Left lung (tissue), 10 donors: Measurements from ENCODE around the gene PTGER3. TPM values are rescaled to one million over a fixed set of nuclear protein-coding genes. Genes with fewer than 3 reads are reported as not detected.

Experiments used
- ATAC-seq: fragments of 200-7000 bp; cut with Tn5 transposase; one replicate; pipeline ENCODE4 v1.9.1; 2020; ENCODE audit warnings: moderate library complexity
- DNase-seq, 4 donors: peaks; one replicate each; pipeline ENCODE4 v3.0.0-alpha.2; 2013 to 2020
- H3K27ac ChIP-seq, 2 donors: fragments of 200-600 bp; sonication (generic) in 1 of 2; one replicate each; pipeline versions ENCODE4 v1.5.0 to v1.8.0; 2020 to 2021
- H3K27me3 ChIP-seq, 2 donors: fragments of 200-600 bp; sonication (generic) in 1 of 2; one replicate each; pipeline versions ENCODE4 v1.5.0 to v1.8.0; 2020 to 2021
- H3K36me3 ChIP-seq, 2 donors: fragments of 200-600 bp; sonication (generic) in 1 of 2; one replicate each; pipeline versions ENCODE4 v1.5.0 to v1.8.0; 2020 to 2021
- H3K4me1 ChIP-seq, 2 donors: fragments of 200-600 bp; one replicate each; pipeline ENCODE4 v1.8.0; 2021
- H3K4me3 ChIP-seq, 2 donors: fragments of 200-600 bp; sonication (generic) in 1 of 2; one replicate each; pipeline versions ENCODE4 v1.5.0 to v1.8.0; 2020 to 2021; ENCODE audit warnings: mild to moderate bottlenecking in 1 of 2
- H3K9me3 ChIP-seq, 2 donors: fragments of 200-600 bp; sonication (generic) in 1 of 2; one replicate each; pipeline versions ENCODE4 v1.5.0 to v1.8.0; 2020 to 2021
- CTCF ChIP-seq, 2 donors: fragments of 200-600 bp; sonication (generic) in 1 of 2; IDR thresholded peaks; one replicate each; pipeline versions ENCODE4 v1.5.0 to v1.8.0; 2021; ENCODE audit warnings: antibody characterized with exemption in 2 of 2
- intact Hi-C, 2 donors: fragments of 100-400 bp; cut with DNase I; formaldehyde crosslinking; loops; one replicate each; pipeline versions ENCODE4 v1.11.2 to v1.14.2; 2022
- polyA plus RNA-seq, 6 donors: library from polyadenylated mRNA; unstranded; fragments of 120-200 nt; gene quantifications; one replicate each; pipeline ENCODE4 v1.2.1, GENCODE V29; 2013; ENCODE audit not compliant: insufficient read length in 6 of 6
- total RNA-seq, 2 donors: library from RNA; stranded (reverse); fragmentation: NEBNext Ultra II Directional; extraction: Animal tissue kit (Norgen Biotek cat#: 25700); gene quantifications; one replicate each; pipeline ENCODE4 v1.2.1, GENCODE V29; 2021
- donor health status: DM: no; HTN: yes; CAD: no.
- donor health status: DM: no; HTN: no; CAD: no.

PTGER3 gene
- total and polyA plus RNA-seq, 8 donors: 0.24 to 1.6 (median 0.45) TPM

DNA sequence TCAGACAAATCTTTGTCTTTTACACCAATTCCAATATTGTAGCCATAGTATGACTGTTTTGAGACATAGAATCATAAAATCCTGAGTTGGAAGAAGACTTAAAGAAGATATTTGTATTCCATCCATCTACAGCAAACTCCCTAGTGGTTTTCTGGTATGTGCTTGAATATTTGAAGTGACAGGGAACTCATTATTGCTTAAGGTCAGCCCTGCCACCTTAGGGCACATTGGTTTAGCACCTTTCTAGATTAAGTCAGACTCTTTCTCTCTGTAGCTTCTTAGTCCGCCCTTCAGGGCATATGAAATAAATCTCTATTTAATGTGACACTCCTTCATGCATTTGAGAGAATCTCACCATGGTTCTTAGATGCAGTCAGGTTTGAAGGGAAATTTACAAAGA lies 49.8 kb downstream of the PTGER3 start:
- TF ChIP-seq CTCF (IDR thresholded peaks at IDR 0.05): no peak
- H3K27ac ChIP-seq: no peak overlapping the region
- DNase-seq (no peak), ATAC-seq (no peak)
- intact Hi-C loops: no loop called here
- H3K4me3 ChIP-seq: no peak overlapping the region
- H3K36me3 ChIP-seq: no peaks in the 10 kb centered on the region
- no peaks in the 10 kb centered on the region for H3K9me3 ChIP-seq
- no peaks in the 10 kb centered on the region for H3K4me1 ChIP-seq
- no peaks in the 10 kb centered on the region for H3K27me3 ChIP-seq

DNA sequence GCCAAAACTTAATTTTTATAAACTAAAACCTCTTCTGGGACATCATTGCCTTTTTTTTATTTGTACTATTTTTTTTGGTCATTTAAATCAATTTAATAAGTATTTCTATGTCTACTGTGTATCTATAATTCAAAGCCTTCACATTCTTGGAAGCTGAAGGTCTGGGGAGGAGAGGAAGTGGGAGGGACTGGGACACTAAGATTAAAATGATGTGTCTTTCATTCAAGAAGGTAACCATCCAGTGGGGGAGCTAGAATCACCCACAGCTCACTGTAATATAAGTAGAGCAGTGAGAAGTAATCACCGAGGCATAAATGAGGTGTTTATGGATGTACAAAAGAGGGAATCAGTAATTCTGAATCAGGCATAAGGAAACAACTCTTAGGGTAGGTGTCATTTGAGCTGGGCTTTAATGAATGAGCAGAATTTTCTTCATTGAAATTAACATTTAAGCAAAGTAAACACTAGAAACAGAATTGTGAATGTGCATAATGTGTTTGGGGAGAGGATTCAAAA lies 52.8 kb downstream of the PTGER3 start:
- no peak overlapping the region for H3K27ac ChIP-seq
- TF ChIP-seq CTCF (IDR thresholded peaks at IDR 0.05): no peak
- DNase-seq (no peak), ATAC-seq (no peak)
- intact Hi-C loops: no loop called here
- H3K9me3 ChIP-seq: no peaks in the 10 kb centered on the region
- H3K4me3 ChIP-seq: no peak overlapping the region
- H3K27me3 ChIP-seq: no peaks in the 10 kb centered on the region
- H3K36me3 ChIP-seq: no peaks in the 10 kb centered on the region
- no peaks in the 10 kb centered on the region for H3K4me1 ChIP-seq

- no peak for TF ChIP-seq CTCF (IDR thresholded peaks at IDR 0.05)
- intact Hi-C loops: no loop called here
- ATAC-seq: no peak
- no peak for DNase-seq
- H3K27me3 ChIP-seq: no peaks in the 10 kb centered on the region
- H3K36me3 ChIP-seq: no peaks in the 10 kb centered on the region
- no peaks in the 10 kb centered on the region for H3K9me3 ChIP-seq
- H3K4me3 ChIP-seq: no peak overlapping the region
- no peaks in the 10 kb centered on the region for H3K4me1 ChIP-seq
- no peak overlapping the region for H3K27ac ChIP-seq
Measured at GRCh38 chr1:70993798-70994197, 53.8 kb downstream of the PTGER3 start.

DNA sequence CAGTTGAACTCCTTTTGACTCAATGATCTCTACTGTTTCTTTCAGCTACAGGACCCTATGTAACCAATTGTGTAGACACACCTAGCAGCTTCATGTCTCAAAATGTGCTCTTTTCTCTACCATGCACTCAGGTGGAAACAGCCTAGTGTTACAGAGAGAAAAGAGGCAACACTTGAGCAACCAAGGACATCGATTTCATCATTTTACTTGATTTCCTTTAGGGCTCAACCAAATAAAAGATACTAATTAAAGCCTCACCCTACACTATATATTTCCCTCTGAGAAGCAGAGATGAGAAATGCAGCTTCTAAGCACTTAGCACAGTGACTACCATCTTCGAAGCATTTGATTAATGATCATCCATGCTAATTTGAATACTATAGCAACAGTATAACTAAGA lies 55.1 kb downstream of the PTGER3 start:
- H3K27ac ChIP-seq: no peak overlapping the region
- H3K36me3 ChIP-seq: no peaks in the 10 kb centered on the region
- no peaks in the 10 kb centered on the region for H3K9me3 ChIP-seq
- H3K4me3 ChIP-seq: no peak overlapping the region
- TF ChIP-seq CTCF (IDR thresholded peaks at IDR 0.05): no peak
- no peak for ATAC-seq
- no peaks in the 10 kb centered on the region for H3K27me3 ChIP-seq
- H3K4me1 ChIP-seq: no peaks in the 10 kb centered on the region
- no peak for DNase-seq
- intact Hi-C loops: no loop called here

DNA sequence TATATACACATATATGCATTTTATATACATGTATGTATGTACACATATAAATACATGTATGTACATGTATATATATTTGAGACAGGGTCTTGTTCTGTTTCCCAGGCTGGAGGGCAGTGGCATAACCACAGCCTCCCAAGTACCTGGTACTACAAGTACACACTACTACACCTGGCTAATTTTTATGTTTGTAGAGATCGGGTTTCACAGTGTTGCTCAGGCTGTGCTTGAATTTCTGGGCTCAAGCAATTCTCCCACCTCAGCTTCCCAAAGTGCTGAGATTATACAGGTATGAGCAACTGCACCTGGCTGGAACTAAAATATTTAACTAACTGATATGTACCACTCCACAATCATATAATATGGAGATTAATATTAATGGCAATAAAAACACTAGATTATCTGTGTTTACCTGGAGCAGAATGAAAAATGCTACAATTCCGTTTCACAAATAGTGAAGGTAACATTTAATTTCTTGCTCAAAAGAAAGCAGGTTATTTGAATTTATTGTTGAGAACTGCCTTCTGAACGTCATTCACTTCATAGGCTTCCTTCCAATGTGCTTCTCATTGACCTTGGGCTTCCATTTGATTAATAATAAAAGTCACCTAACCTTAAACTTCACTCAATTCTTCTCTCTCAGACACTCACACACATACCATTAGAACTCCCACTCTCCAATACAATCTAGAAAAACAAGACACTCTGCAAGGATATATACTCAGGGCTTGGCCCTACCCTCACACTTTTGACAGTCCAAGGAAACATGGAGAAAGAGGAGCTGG lies 57.0 kb downstream of the PTGER3 start:
- Histone ChIP-seq H3K27ac (no peak overlapping the region), H3K9me3 (no peaks in the 10 kb centered on the region), H3K4me3 (no peak overlapping the region), H3K36me3 (no peaks in the 10 kb centered on the region), H3K27me3 (no peaks in the 10 kb centered on the region), H3K4me1 (no peaks in the 10 kb centered on the region)
- TF ChIP-seq CTCF (IDR thresholded peaks at IDR 0.05): no peak
- intact Hi-C loops: no loop called here
- DNase-seq (peak in 1 of 4 donors; percentile 10), ATAC-seq (no peak)
